Neural progenitor cell (in vitro differentiated cells): ENCODE measurements around the gene PTGS2.

Source experiments
- CTCF ChIP-seq: fragments of 200-600 bp; sonication (generic); IDR thresholded peaks from 2 replicates; pipeline ENCODE4 v1.5.1; 2017; ENCODE audit warnings: antibody characterized with exemption, mild to moderate bottlenecking
- EZH2 ChIP-seq: fragments of 200-600 bp; sonication (generic); IDR thresholded peaks from 2 replicates; pipeline ENCODE4 v1.6.1; 2017; ENCODE audit warnings: antibody characterized with exemption, mild to moderate bottlenecking, moderate library complexity
- EZH2phosphoT487 ChIP-seq: fragments of 200-600 bp; sonication (generic); IDR thresholded peaks from 2 replicates; pipeline ENCODE4 v1.6.1; 2017; ENCODE audit warnings: antibody characterized with exemption

DNA sequence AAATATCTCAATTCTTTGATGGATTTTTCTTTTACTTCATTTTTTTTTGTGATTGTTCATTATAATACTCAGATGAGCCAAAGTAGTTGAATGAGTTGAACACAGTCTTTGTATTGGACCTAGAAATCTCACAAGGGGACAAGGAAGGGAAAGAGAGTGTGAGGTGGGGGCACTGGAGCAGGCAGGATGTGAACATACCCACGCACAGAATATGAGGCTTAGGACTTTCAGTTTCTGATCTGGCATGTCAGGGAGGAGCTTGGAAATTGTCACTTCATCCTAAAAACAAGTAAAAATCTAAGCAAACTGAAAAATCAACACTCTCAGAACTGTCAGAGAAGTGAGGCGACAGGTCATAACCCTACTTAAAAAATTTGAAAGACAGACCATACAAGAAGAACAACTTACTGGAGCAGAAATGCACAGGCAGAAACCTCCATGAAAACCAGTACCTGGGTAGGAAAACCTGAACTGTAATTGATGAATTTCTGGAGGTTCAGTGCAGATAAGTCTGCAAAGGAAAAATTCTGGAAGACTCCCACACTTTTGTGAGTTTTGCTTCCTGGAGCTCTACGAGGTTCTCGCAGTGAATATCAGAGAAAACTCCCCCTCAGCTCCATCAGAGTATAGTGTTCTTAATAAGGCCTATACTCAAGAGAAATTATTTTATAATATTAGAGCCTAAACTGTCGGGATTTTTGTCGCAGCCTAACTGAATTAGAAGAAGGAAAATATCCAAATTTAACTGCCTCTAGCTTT lies 3.6 kb upstream of the PTGS2 start:
- TF ChIP-seq EZH2phosphoT487 (no peak), CTCF (no peak), EZH2 (no peak)
